Measurements from ENCODE around the gene ACTN4. TPM values are rescaled to one million over a fixed set of nuclear protein-coding genes. Genes with fewer than 3 reads are reported as not detected.

Gene ACTN4
- total and polyA plus RNA-seq, 12 donors = 148 to 773 (median 558) TPM

GRCh38 chr19:38644719-38645118, 2.7 kb upstream of the ACTN4 start:
- Histone ChIP-seq H3K4me1 (replicated peaks in 1 of 2) (peaks cover 0 to 4% of the 10 kb centered on the region in 2 donors), H3K36me3 (replicated peaks in 1 of 2) (no peaks in the 10 kb centered on the region), H3K27me3 (no peaks in the 10 kb centered on the region), H3K9me3 (replicated peaks in 1 of 3) (no peaks in the 10 kb centered on the region), H3K27ac (no peak overlapping the region), H3K4me3 (no peak overlapping the region)
- intact Hi-C loops (cut with DNase I) = no loop called here
- DNase-seq = no peak
- TF ChIP-seq CTCF (IDR thresholded peaks at IDR 0.05) (no peak), POLR2A (IDR thresholded peaks at IDR 0.05) (no peak)
- 88 to 95% (median 92%) methylated on average over 8 of the region's 8 CpGs for WGBS, 4 donors

- H3K9me3 ChIP-seq (replicated peaks in 1 of 3) = no peaks in the 10 kb centered on the region
- intact Hi-C loops (cut with DNase I) = no loop called here
- TF ChIP-seq CTCF (IDR thresholded peaks at IDR 0.05) (no peak), POLR2A (IDR thresholded peaks at IDR 0.05) (no peak)
- peak overlapping the region; percentile 81 to 99 (median 95) for H3K27ac ChIP-seq
- peak overlapping the region; percentile 83 to 99 (median 92) for H3K4me3 ChIP-seq
- H3K36me3 ChIP-seq (replicated peaks in 1 of 2) = no peaks in the 10 kb centered on the region
- H3K4me1 ChIP-seq (replicated peaks in 1 of 2) = peaks cover 34 to 35% of the 10 kb centered on the region in 2 donors
- H3K27me3 ChIP-seq = no peaks in the 10 kb centered on the region
- no peak for DNase-seq
- WGBS, 4 donors = 0 to 1% (median 1%) methylated on average over 19 of the region's 19 CpGs
Measured at GRCh38 chr19:38647966-38648768, 718 bp downstream of the ACTN4 start.

- Histone ChIP-seq H3K9me3 (replicated peaks in 1 of 3) (no peaks in the 10 kb centered on the region), H3K4me3 (peak overlapping the region in 3 of 4 donors; percentile 83 to 99 (median 89)), H3K27ac (peak overlapping the region; percentile 81 to 99 (median 95)), H3K4me1 (replicated peaks in 1 of 2) (peaks cover 41 to 42% of the 10 kb centered on the region in 2 donors), H3K27me3 (no peaks in the 10 kb centered on the region), H3K36me3 (replicated peaks in 1 of 2) (no peaks in the 10 kb centered on the region)
- intact Hi-C loops (cut with DNase I) = no loop called here
- 0 to 1% (median 0%) methylated on average over 13 of the region's 13 CpGs for WGBS, 4 donors
- DNase-seq = no peak
- no peak for TF ChIP-seq CTCF (IDR thresholded peaks at IDR 0.05)
- TF ChIP-seq POLR2A (IDR thresholded peaks at IDR 0.05) = no peak
Measured at GRCh38 chr19:38648769-38649304, 1.4 kb downstream of the ACTN4 start.

DNA sequence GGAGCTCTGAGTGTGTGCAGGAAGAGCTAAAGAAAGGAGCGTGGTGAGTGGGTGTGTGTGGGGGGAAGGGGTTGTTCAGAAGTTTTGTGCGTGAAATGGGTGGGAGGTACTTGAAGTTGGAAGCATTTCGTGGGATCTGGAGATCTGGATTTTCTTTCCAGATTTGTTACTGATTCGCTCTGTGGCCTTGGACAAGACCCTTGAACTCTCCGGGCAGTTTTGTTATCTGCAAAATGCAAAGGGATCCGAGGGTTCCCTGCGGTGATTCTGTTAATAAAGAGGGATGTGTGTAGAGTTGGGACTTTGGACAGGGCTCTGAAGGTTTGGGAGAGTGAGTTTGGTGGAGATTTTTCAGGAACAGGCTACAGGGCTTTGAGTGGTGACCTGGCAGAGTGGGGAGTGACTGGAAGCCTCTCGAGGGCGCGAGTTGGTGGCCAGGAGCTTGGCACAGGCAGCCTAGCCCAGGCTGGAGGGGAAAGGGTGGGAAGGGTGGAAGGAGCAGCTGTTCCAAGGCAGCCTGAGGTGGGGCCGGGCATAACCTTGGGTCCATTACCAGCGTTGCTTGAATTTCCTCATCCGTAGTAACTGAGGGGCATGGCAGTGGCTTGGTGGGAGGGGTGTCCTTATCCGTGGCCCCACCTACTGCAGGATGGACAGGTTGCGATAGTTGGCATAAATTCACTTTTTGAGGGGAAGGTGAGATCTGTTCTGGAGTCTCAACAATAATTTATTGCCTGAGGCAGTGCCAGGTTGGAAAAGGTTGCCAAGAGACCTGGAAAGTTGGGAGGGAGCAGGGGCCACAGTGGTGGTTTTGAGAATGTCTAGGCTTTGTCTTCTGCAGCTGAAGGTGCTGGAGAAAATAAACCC, 2.1 kb downstream of the ACTN4 start:
- Histone ChIP-seq H3K4me1 (replicated peaks in 1 of 2) (peaks cover 48 to 49% of the 10 kb centered on the region in 2 donors), H3K36me3 (replicated peaks in 1 of 2) (no peaks in the 10 kb centered on the region), H3K9me3 (replicated peaks in 1 of 3) (no peaks in the 10 kb centered on the region), H3K27me3 (no peaks in the 10 kb centered on the region), H3K4me3 (peak overlapping the region in 2 of 4 donors; percentile 83 to 99), H3K27ac (peak overlapping the region; percentile 34 to 99 (median 95))
- DNase-seq = peak in 6 of 7 donors; percentile 66 to 84 (median 74)
- intact Hi-C loops (cut with DNase I) = loop anchor here (5.0 to 10.0 kb wide), 2 partner anchors 53 to 55 kb away; no protein-coding TSS in a partner anchor
- TF ChIP-seq POLR2A (IDR thresholded peaks at IDR 0.05) (peak; percentile 13 to 68), CTCF (IDR thresholded peaks at IDR 0.05) (no peak)
- whole genome bisulfite sequencing, 4 donors = 3 to 8% (median 7%) methylated on average over 15 of the region's 15 CpGs
